A549 (cell line): Measurements from ENCODE around the gene LRRC3C.

Source experiments
- CTCF ChIP-seq: fragments of >200 bp; sonication (Bioruptor Twin); formaldehyde crosslinking; IDR thresholded peaks from 3 replicates; pipeline ENCODE4 v1.5.1; 2016
- EP300 ChIP-seq, 2 experiments: fragments of >200 bp; sonication (Bioruptor Twin); formaldehyde crosslinking; IDR thresholded peaks; 2 replicates in 1 of 2; 3 replicates in 1 of 2; pipeline ENCODE4 v1.6.1; 2016 to 2017
- FOSL2 ChIP-seq, 2 experiments: fragments of 450-650 bp in 1 of 2; fragments of >200 bp in 1 of 2; sonication (Bioruptor Twin) in 1 of 2; formaldehyde crosslinking; IDR thresholded peaks; 2 replicates each; pipeline versions ENCODE4 v1.5.0 to v1.6.1; 2016 to 2020; ENCODE audit warnings: mild to moderate bottlenecking in 1 of 2, moderate library complexity in 1 of 2
- GATA3 ChIP-seq: IDR thresholded peaks from 2 replicates; pipeline ENCODE4 v1.6.1; 2012; ENCODE audit warnings: borderline replicate concordance
- JUN ChIP-seq, 2 experiments: fragments of >200 bp; sonication (Bioruptor Twin); formaldehyde crosslinking; IDR thresholded peaks; 2 replicates in 1 of 2; 3 replicates in 1 of 2; pipeline ENCODE4 v1.6.1; 2016 to 2017
- JUNB ChIP-seq: fragments of >200 bp; sonication (Bioruptor Twin); formaldehyde crosslinking; IDR thresholded peaks from 2 replicates; pipeline ENCODE4 v1.6.1; 2016
- MAFK ChIP-seq: fragments of 450-650 bp; IDR thresholded peaks from 2 replicates; pipeline ENCODE4 v1.6.1; 2014; ENCODE audit not compliant: partially characterized antibody
- MAZ ChIP-seq: fragments of 150-350 bp; IDR thresholded peaks from 2 replicates; pipeline ENCODE4 v1.6.1; 2014; ENCODE audit warnings: antibody characterized with exemption, low read depth, low read length, borderline replicate concordance
- MYC ChIP-seq: IDR thresholded peaks from 2 replicates; pipeline ENCODE4 v1.6.1; 2012; ENCODE audit warnings: mild to moderate bottlenecking, inconsistent platforms, low read length, improper control_type of control experiment, borderline replicate concordance
- POLR2A ChIP-seq: IDR thresholded peaks from 2 replicates; pipeline ENCODE4 v1.6.1; 2012; ENCODE audit warnings: mild to moderate bottlenecking, low read length
- REST ChIP-seq: fragments of 200-600 bp; sonication (generic); IDR thresholded peaks from 2 replicates; pipeline ENCODE4 v1.6.1; 2016; ENCODE audit warnings: antibody characterized with exemption, mild to moderate bottlenecking, moderate library complexity
- TF ChIP-seq, protein P1 (sequence below): fragments of >200 bp; sonication (Bioruptor Twin); formaldehyde crosslinking; IDR thresholded peaks from 2 replicates; pipeline ENCODE4 v1.6.1; 2016
- TF ChIP-seq, protein P2 (sequence below): fragments of 250-450 bp; sonication (Bioruptor Pico); IDR thresholded peaks from 2 replicates; pipeline ENCODE4 v1.5.0; 2021; ENCODE audit warnings: mild to moderate bottlenecking, moderate library complexity, borderline replicate concordance

DNA sequence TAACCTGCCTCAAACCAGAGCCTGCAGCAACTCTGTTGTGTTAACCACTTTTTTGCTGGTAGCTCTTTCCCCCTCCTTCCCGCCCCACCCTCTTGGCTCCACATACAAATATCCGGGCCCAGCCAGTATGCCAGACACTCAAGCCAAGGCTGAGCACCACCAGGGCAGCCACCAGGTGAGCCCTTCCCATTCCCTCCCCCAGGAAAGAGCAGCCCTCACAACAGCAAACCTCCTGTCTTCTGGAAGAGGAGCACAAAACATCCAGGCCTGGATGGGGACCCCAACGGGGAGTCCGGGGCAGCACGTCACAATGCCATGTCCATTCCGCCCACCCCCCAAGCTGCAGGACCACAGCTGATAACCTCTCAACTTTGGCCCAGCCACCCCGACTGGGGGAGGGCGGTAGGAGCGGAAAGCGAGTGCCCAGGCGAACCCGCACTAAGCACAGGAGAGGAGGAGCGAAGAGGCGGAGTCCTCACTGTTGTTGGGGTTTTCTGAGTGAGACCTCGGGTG, 888 bp upstream of the LRRC3C start:
- TF ChIP-seq FOSL2 (IDR thresholded peaks at IDR 0.05) (no peak), FOSL2 (CRISPR knock-in tag; IDR thresholded peaks at IDR 0.05) (no peak), MYC (no peak), POLR2A (no peak), EP300 (IDR thresholded peaks at IDR 0.05) (no peak), CTCF (no peak), JUNB (no peak), REST (no peak), JUN (IDR thresholded peaks at IDR 0.05) (no peak), MAFK (no peak), GATA3 (no peak), MAZ (no peak)
- TF ChIP-seq, protein P1, sequence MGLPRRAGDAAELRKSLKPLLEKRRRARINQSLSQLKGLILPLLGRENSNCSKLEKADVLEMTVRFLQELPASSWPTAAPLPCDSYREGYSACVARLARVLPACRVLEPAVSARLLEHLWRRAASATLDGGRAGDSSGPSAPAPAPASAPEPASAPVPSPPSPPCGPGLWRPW: no peak
- TF ChIP-seq, protein P2, sequence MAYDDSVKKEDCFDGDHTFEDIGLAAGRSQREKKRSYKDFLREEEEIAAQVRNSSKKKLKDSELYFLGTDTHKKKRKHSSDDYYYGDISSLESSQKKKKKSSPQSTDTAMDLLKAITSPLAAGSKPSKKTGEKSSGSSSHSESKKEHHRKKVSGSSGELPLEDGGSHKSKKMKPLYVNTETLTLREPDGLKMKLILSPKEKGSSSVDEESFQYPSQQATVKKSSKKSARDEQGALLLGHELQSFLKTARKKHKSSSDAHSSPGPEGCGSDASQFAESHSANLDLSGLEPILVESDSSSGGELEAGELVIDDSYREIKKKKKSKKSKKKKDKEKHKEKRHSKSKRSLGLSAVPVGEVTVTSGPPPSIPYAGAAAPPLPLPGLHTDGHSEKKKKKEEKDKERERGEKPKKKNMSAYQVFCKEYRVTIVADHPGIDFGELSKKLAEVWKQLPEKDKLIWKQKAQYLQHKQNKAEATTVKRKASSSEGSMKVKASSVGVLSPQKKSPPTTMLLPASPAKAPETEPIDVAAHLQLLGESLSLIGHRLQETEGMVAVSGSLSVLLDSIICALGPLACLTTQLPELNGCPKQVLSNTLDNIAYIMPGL (CRISPR knock-in tag): no peak
